Embryonic facial prominence (tissue), 1 donor: Measurements from ENCODE around the gene CASZ1.

Source experiments
- DNase-seq: peaks from one replicate; pipeline ENCODE4 v3.0.0-alpha.2; 2016; ENCODE audit errors: extremely low spot score

CASZ1 gene

GRCh38 chr1:10685196-10685807 lies 111.1 kb downstream of the CASZ1 start:
- DNase-seq: no peak

GRCh38 chr1:10684221-10684620 lies 112.2 kb downstream of the CASZ1 start:
- no peak for DNase-seq

- no peak for DNase-seq
These were observed 113.8 kb downstream of the CASZ1 start for GRCh38 chr1:10682449-10683309.

GRCh38 chr1:10682108-10682445 lies 114.4 kb downstream of the CASZ1 start:
- DNase-seq: no peak

- no peak for DNase-seq
These were observed 114.9 kb downstream of the CASZ1 start for GRCh38 chr1:10681296-10682107.

GRCh38 chr1:10680487-10680886 lies 116.0 kb downstream of the CASZ1 start:
- no peak for DNase-seq

- DNase-seq: no peak
These were observed 116.8 kb downstream of the CASZ1 start for GRCh38 chr1:10679496-10680220.

- no peak for DNase-seq
These were observed 117.6 kb downstream of the CASZ1 start for GRCh38 chr1:10678852-10679251.

GRCh38 chr1:10678402-10678801 lies 118.0 kb downstream of the CASZ1 start:
- DNase-seq: no peak

- no peak for DNase-seq
These were observed 118.7 kb downstream of the CASZ1 start for GRCh38 chr1:10677491-10678391.

- DNase-seq: no peak
These were observed 119.5 kb downstream of the CASZ1 start for GRCh38 chr1:10676963-10677362.

GRCh38 chr1:10675813-10676212 lies 120.6 kb downstream of the CASZ1 start:
- no peak for DNase-seq

GRCh38 chr1:10674700-10675609 lies 121.5 kb downstream of the CASZ1 start:
- no peak for DNase-seq

- DNase-seq: no peak
These were observed 122.2 kb downstream of the CASZ1 start for GRCh38 chr1:10674222-10674621.

- DNase-seq: no peak
These were observed 123.2 kb downstream of the CASZ1 start for GRCh38 chr1:10673109-10673711.

GRCh38 chr1:10672343-10673050 lies 123.9 kb downstream of the CASZ1 start:
- no peak for DNase-seq

- DNase-seq: no peak
These were observed 124.7 kb downstream of the CASZ1 start for GRCh38 chr1:10671622-10672342.

GRCh38 chr1:10671090-10671489 lies 125.4 kb downstream of the CASZ1 start:
- DNase-seq: no peak
